ENCODE data around the gene CTSD.

CTSD gene

GRCh38 chr11:1755692-1756561, 7.8 kb downstream of the CTSD start:
- no peak for DNase-seq (ENCODE audit: low spot score)

GRCh38 chr11:1755344-1755691, 8.4 kb downstream of the CTSD start:
- no peak for DNase-seq (ENCODE audit: low spot score)

GRCh38 chr11:1754376-1755150, 9.2 kb downstream of the CTSD start:
- no peak for DNase-seq (ENCODE audit: low spot score)

- no peak for DNase-seq (ENCODE audit: low spot score)
These were observed 9.8 kb downstream of the CTSD start for GRCh38 chr11:1753929-1754305.

- DNase-seq (ENCODE audit: low spot score), result no peak
These were observed 10.3 kb downstream of the CTSD start for GRCh38 chr11:1753229-1753928.

GRCh38 chr11:1752907-1753228, 10.9 kb downstream of the CTSD start:
- no peak for DNase-seq (ENCODE audit: low spot score)

- DNase-seq (ENCODE audit: low spot score), result no peak
These were observed 11.5 kb downstream of the CTSD start for GRCh38 chr11:1751999-1752906.

GRCh38 chr11:1751531-1751921, 12.2 kb downstream of the CTSD start:
- DNase-seq (ENCODE audit: low spot score), result no peak

GRCh38 chr11:1750840-1751530, 12.7 kb downstream of the CTSD start:
- no peak for DNase-seq (ENCODE audit: low spot score)

GRCh38 chr11:1750481-1750839, 13.3 kb downstream of the CTSD start, which contains the start of gene IFITM10:
TSS of gene IFITM10 (minus strand) at chr11:1750595. CDS start at chr11:1750442, 153 bp downstream.
- no peak for DNase-seq (ENCODE audit: low spot score)

- no peak for DNase-seq (ENCODE audit: low spot score)
These were observed 14.1 kb downstream of the CTSD start for GRCh38 chr11:1749395-1750351.

- DNase-seq (ENCODE audit: low spot score), result no peak
These were observed 14.9 kb downstream of the CTSD start for GRCh38 chr11:1748636-1749394.

GRCh38 chr11:1747753-1748635, 15.7 kb downstream of the CTSD start:
- DNase-seq (ENCODE audit: low spot score), result no peak

GRCh38 chr11:1746956-1747752, 16.6 kb downstream of the CTSD start:
- no peak for DNase-seq (ENCODE audit: low spot score)

- DNase-seq (ENCODE audit: low spot score), result no peak
These were observed 17.2 kb downstream of the CTSD start for GRCh38 chr11:1746511-1746931.

- no peak for DNase-seq (ENCODE audit: low spot score)
These were observed 17.9 kb downstream of the CTSD start for GRCh38 chr11:1745701-1746320.

All from RKO (cell line).